OCI-LY3 (cell line): ENCODE measurements around the gene PILRA.
"Not testable (repeated sequence)": the region's sequence is repeated elsewhere in the genome, so short reads cannot be mapped to it uniquely, and the experiment has no call there.

Experiments used
- H2AFZ ChIP-seq: fragments of 200-600, 300-600 bp; shearing (Covaris generic); 2 replicates; pipeline ENCODE4 v1.6.0; 2014; ENCODE audit warnings: antibody characterized with exemption, low read depth, low read length
- H3K27ac ChIP-seq: fragments of 200-600, 300-600 bp; sonication (generic); 2 replicates; pipeline ENCODE4 v1.5.1; 2014; ENCODE audit warnings: mild to moderate bottlenecking, low read length, moderate library complexity, mixed read lengths
- H3K27me3 ChIP-seq: fragments of 200-600, 300-600 bp; sonication (generic); 2 replicates; pipeline ENCODE4 v1.6.1; 2014; ENCODE audit warnings: low read depth, low read length, mixed read lengths
- H3K36me3 ChIP-seq: fragments of 200-600, 300-600 bp; sonication (generic); replicated peaks from 2 replicates; pipeline ENCODE3; 2014; ENCODE audit warnings: low read depth, low read length, mixed read lengths
- H3K4me1 ChIP-seq: fragments of 300-600, 200-600 bp; sonication (generic); 2 replicates; pipeline ENCODE4 v1.6.1; 2014; ENCODE audit warnings: low read length, mixed read lengths
- H3K4me2 ChIP-seq: fragments of 200-600, 300-600 bp; sonication (generic); 2 replicates; pipeline ENCODE4 v1.6.1; 2014; ENCODE audit warnings: low read length, mixed read lengths
- H3K4me3 ChIP-seq: fragments of 300-600, 200-600 bp; sonication (generic); 2 replicates; pipeline ENCODE4 v1.5.1; 2014; ENCODE audit warnings: antibody characterized with exemption, mild to moderate bottlenecking, low read length, moderate library complexity
- H3K79me2 ChIP-seq: fragments of 300-600, 200-600 bp; shearing (Covaris generic); 2 replicates; pipeline ENCODE4 v1.6.1; 2014; ENCODE audit warnings: mild to moderate bottlenecking, low read length, mixed read lengths
- H3K9ac ChIP-seq: fragments of 300-600, 200-600 bp; shearing (Covaris generic); 2 replicates; pipeline ENCODE4 v1.6.0; 2014; ENCODE audit warnings: mild to moderate bottlenecking, low read length, moderate library complexity
- H3K9me3 ChIP-seq: fragments of 200-600, 300-600 bp; shearing (Covaris generic); 2 replicates; pipeline ENCODE4 v1.6.1; 2014; ENCODE audit warnings: low read length, mixed read lengths; ENCODE audit not compliant: insufficient read depth
- H4K20me1 ChIP-seq: fragments of 200-600, 300-600 bp; sonication (generic); 2 replicates; pipeline ENCODE4 v1.6.1; 2016; ENCODE audit warnings: low read length, mixed read lengths; ENCODE audit not compliant: insufficient read depth
- EZH2phosphoT487 ChIP-seq: fragments of 200-600 bp; shearing (Covaris generic); IDR thresholded peaks from 2 replicates; pipeline ENCODE4 v1.6.1; 2018; ENCODE audit warnings: antibody characterized with exemption, mixed run types, low read depth
- TF ChIP-seq, protein P1 (sequence below): fragments of 200-600, 300-600 bp; sonication (generic); IDR thresholded peaks from 2 replicates; pipeline ENCODE4 v1.5.1; 2014; ENCODE audit warnings: antibody characterized with exemption, low read length, low read depth

Gene PILRA

DNA sequence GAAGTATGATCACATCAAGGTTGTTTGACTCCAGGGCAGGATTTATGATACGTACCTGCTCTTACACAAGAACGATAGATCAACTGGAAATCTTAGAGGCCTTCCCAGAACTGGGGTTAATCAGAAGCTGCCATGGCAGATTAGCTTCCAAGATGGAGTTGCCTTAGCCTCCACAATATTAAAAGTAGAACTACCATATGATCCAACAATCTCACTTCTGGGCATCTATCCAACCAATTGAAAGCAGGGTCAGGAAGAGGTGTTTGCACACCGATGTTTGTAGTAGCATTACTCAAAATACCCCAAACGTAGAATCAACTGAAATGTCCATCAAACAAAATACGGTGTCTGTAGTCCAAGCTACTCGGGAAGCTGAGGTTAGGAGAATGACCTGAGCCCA is 8.8 kb upstream of the PILRA start:
- H3K27ac ChIP-seq, result peak overlapping the region; percentile 98; the same call in 1 of the 2 replicates
- H3K4me2 ChIP-seq, result no peak overlapping the region
- H3K79me2 ChIP-seq, result no peaks in the 10 kb centered on the region
- H3K9ac ChIP-seq, result no peak overlapping the region
- no peak overlapping the region for H3K4me3 ChIP-seq
- no peaks in the 10 kb centered on the region for H4K20me1 ChIP-seq
- H3K36me3 ChIP-seq, result peaks cover 34% of the 10 kb centered on the region
- H3K9me3 ChIP-seq, result no peaks in the 10 kb centered on the region
- TF ChIP-seq, protein P1, sequence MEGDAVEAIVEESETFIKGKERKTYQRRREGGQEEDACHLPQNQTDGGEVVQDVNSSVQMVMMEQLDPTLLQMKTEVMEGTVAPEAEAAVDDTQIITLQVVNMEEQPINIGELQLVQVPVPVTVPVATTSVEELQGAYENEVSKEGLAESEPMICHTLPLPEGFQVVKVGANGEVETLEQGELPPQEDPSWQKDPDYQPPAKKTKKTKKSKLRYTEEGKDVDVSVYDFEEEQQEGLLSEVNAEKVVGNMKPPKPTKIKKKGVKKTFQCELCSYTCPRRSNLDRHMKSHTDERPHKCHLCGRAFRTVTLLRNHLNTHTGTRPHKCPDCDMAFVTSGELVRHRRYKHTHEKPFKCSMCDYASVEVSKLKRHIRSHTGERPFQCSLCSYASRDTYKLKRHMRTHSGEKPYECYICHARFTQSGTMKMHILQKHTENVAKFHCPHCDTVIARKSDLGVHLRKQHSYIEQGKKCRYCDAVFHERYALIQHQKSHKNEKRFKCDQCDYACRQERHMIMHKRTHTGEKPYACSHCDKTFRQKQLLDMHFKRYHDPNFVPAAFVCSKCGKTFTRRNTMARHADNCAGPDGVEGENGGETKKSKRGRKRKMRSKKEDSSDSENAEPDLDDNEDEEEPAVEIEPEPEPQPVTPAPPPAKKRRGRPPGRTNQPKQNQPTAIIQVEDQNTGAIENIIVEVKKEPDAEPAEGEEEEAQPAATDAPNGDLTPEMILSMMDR, result no peak
- no peak for TF ChIP-seq EZH2phosphoT487
- H3K27me3 ChIP-seq, result no peaks in the 10 kb centered on the region
- peaks cover 54% of the 10 kb centered on the region for H3K4me1 ChIP-seq
- H2AFZ ChIP-seq, result no peak overlapping the region

DNA sequence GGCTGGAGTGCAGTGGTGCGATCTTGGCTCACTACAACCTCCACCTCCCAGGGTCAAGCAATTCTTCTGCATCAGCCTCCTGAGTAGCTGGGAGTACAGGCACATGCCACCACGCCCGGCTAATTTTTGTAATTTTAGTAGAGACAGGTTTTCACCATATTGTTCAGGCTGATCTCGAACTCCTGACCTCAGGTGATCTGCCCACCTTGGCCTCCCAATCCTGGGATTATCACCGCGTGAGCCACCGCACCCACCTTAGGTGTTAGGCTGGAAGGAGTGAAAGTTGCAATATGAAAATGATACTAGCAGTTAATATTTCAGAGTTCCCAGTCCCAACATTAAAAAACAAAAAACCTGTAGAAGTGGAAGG is 7.3 kb upstream of the PILRA start:
- H3K4me1 ChIP-seq, result peaks cover 64% of the 10 kb centered on the region
- not testable (repeated sequence) for H3K27me3 ChIP-seq, H3K79me2 ChIP-seq, H2AFZ ChIP-seq, H4K20me1 ChIP-seq, H3K9me3 ChIP-seq
- H3K27ac ChIP-seq, result peak overlapping the region; percentile 98
- peak overlapping the region; percentile 56 for H3K9ac ChIP-seq
- H3K36me3 ChIP-seq, result peaks cover 25% of the 10 kb centered on the region
- peak overlapping the region; percentile 53 for H3K4me2 ChIP-seq
- H3K4me3 ChIP-seq, result peak overlapping the region; percentile 10; the same call in 1 of the 2 replicates

DNA sequence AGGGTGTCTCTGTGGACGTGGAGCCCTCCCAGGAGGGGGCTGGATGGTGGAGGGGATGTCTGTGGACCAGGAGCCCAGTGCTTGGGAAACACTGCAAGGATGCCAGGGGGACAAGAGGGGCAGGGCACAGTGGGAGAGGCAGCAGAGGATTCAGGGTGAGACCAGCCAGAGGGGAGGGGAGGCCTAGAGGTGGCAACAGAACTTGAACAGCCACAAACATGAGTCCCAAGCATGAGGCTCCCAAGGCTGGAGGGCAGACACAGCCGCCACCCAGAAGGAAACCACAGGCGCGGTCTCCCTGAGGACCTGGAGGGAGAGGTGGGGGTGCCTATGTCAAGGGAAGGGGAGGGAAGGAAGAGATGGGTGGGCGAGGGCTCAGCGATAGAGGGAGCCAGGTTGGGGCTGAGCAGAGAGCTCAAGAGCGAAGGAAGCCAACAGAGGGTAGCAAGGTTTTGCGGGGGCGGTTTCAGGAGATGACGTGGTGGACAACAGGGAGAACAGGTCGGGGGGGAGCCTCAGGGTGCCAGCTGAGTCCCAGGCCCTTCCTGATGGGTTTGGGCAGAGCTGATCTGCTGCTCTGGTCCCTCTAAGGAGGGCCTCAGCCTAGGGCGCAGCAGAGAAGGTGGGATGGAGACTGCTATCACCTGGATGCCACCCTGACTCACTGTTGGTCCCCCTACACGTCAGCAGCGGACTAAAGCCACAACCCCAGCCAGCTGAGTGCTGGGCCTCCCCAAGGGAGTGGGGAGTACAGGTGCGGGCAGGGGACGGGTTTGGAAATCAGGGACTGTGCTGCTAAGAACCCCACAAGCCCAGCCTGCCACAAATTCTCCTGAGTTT is 6.7 kb upstream of the PILRA start:
- Histone ChIP-seq H3K4me2 (peak overlapping the region; percentile 53), H3K4me1 (peaks cover 65% of the 10 kb centered on the region), H3K27me3 (no peaks in the 10 kb centered on the region), H4K20me1 (no peaks in the 10 kb centered on the region), H3K9ac (peak overlapping the region; percentile 56), H3K27ac (peak overlapping the region; percentile 98), H3K9me3 (no peaks in the 10 kb centered on the region), H3K79me2 (no peaks in the 10 kb centered on the region), H2AFZ (no peak overlapping the region), H3K36me3 (peaks cover 23% of the 10 kb centered on the region), H3K4me3 (peak overlapping the region; percentile 10; the same call in 1 of the 2 replicates)
- TF ChIP-seq, protein P1, result no peak
- no peak for TF ChIP-seq EZH2phosphoT487

DNA sequence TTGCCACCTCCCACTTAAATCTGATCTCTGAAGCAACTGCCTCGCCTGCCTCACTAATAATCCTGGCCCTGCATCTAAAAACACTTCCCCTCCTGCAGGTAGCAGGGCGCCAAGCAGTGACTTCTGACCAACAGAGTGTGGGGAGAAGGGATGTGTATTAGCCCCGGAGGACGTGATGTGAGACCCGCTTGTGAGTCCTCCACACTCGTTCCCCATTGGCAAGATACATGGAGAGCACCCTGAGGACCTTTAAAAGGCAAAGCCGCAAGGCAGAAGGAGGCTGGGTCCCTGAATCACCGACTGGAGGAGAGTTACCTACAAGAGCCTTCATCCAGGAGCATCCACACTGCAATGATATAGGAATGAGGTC is 6.1 kb upstream of the PILRA start:
- peaks cover 71% of the 10 kb centered on the region for H3K4me1 ChIP-seq

More for the DNA sequence above, 6.1 kb upstream of the PILRA start:
- TF ChIP-seq, protein P1, result no peak
- no peak for TF ChIP-seq EZH2phosphoT487
- Histone ChIP-seq H3K36me3 (peaks cover 18% of the 10 kb centered on the region), H3K27ac (peak overlapping the region; percentile 98), H3K27me3 (no peaks in the 10 kb centered on the region), H2AFZ (no peak overlapping the region), H3K4me3 (no peak overlapping the region), H3K9me3 (no peaks in the 10 kb centered on the region), H3K79me2 (no peaks in the 10 kb centered on the region), H4K20me1 (no peaks in the 10 kb centered on the region), H3K9ac (peak overlapping the region; percentile 56; the same call in 1 of the 2 replicates), H3K4me2 (peak overlapping the region; percentile 53)
